HG02885 (cell line): ENCODE data around the gene GDF11.

Experiments
- ATAC-seq: cut with Tn5 transposase; IDR thresholded peaks from one replicate; pipeline ENCODE4 v1.9.1; 2021; ENCODE audit warnings: mild to moderate bottlenecking; ENCODE audit not compliant: unreplicated experiment, poor library complexity

Gene GDF11

GRCh38 chr12:55706568-55707218, 36.2 kb upstream of the GDF11 start:
- ATAC-seq = no peak

GRCh38 chr12:55707219-55707671, 35.7 kb upstream of the GDF11 start:
- ATAC-seq = no peak

GRCh38 chr12:55707841-55708694, 34.9 kb upstream of the GDF11 start, which contains the start of gene ITGA7:
Gene ITGA7 (minus strand): TSS chr12:55707904. CDS start chr12:55707682, 222 bp downstream.
- peak; percentile 76 for ATAC-seq

DNA sequence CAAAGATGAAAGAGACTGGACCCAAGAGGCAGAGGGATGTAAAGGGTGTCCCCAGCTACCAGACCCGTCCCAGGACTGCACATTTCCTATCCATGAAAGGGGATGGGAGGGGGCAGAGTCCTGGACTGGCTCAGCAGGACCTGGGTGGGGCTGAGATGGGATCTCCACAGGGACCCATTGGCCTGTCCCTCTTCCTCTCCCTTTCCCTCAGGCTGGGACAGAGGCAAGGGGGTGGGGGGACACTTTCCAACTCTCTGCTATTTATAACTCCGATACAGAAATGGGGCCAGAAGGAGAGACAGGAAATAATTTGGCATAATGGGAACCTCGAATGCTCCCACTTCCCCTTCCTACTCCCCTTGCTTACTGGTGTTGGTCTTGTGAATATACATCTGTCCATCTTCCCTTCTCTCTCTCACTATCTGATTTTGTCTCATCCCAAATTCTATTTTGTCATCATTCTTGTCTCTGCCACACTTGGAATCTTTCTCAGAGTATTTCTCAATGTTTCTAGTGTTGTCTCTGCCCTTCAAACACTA, 34.2 kb upstream of the GDF11 start:
- no peak for ATAC-seq

DNA sequence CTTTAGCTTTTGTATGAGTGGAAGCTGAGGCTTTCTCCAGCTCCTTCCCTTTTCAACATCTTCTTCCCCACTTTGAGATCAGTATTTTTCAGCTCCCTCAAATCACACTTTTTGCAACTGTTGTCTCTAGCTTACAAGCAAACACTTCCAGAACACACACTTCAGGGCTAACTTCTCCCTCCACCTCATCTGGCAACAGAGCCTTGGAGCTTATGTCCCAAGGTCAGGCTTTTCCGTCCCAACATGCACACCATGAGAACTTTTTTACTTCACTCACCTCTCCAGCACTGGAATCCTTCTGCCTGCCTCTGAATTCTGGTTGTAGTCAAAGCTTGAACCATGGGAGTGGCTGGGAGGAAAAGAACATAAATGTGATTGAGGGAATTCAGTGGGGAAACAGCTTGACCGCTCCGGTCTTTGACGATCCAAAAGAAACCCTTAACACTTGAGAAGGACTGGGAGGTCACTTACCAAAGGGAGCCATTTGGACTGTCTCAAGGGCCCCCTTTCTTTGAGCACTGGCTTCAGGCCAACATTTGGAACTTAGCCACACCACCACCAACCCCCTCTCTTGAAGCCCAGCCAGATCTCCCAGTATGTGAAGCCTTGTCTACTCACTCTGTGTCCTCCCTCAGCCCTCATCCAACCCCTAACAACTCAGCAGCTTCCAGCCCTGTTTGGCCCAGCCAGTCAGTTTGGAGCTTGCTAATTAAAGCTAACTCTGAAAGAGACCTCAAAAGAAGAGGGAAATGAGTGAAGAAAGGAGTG, 31.0 kb upstream of the GDF11 start:
- no peak for ATAC-seq

- no peak for ATAC-seq
Measured at GRCh38 chr12:55712700-55713415, 30.1 kb upstream of the GDF11 start.

GRCh38 chr12:55713721-55714120, 29.2 kb upstream of the GDF11 start:
- no peak for ATAC-seq

- ATAC-seq = no peak
Measured at GRCh38 chr12:55715169-55715764, 27.7 kb upstream of the GDF11 start.

DNA sequence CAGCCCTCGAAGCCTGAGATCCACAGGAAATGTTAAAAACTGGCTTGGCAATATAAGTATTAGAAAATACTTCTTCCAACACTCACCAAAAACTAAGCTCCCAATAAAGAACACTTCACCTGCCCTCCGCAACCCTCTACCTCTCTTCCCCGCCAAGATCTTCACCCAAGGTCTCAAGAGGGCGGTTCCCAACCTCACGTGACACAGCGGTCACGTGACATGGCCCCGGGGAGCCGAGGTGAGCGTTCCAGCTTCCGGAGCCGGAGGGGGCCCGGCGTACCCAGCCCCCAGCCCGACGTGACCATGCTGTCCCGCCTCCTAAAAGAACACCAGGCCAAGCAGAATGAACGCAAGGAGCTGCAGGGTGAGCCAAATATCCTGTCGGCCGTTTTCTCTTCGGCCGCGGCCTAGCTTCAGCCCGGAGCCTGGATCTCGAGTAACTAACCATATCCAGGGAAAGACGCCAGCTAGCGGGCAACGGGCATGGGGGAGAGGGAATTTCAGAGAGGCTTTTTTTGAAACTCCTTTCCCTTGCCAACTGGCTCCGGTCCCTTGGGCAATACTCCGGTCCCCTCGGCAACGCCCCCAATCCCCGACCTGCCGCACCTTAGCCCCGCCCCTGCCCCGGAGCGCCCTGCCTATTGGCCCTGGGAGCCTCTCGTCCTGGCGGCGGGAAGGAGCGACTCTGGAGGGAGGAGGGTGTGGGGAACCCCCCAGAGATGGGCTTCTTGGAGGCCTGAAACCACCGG, 26.9 kb upstream of the GDF11 start, which contains the start of gene BLOC1S1:
TSS of gene BLOC1S1 (plus strand) at position 214 of the 749 bp plus-strand sequence. CDS start at position 220, 6 bp downstream.
- peak; percentile 93 for ATAC-seq

GRCh38 chr12:55716582-55716957, 26.4 kb upstream of the GDF11 start:
- ATAC-seq = peak; percentile 31

- no peak for ATAC-seq
Measured at GRCh38 chr12:55717011-55718007, 25.6 kb upstream of the GDF11 start.

DNA sequence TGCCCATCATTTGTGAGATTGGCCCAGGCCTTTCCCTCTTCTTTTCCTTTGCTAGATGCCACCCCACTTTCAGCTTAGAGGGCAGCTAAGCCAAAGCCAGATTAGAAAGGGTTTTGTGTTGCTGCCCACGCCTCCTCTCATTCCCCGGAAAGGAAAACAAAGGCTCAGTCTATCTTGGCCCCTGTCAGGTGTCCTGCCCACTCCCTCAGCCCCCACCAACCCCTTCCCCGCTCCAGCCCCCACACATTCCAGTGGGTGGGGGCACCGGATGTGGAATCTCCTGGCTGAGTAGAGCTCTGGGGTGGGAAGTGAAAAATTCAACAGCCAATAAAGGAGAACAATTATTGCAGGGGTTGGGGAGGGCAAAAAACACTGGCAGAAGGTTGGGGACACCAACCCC, 24.9 kb upstream of the GDF11 start:
- ATAC-seq = no peak

- ATAC-seq = no peak
Measured at GRCh38 chr12:55718624-55719275, 24.2 kb upstream of the GDF11 start.

DNA sequence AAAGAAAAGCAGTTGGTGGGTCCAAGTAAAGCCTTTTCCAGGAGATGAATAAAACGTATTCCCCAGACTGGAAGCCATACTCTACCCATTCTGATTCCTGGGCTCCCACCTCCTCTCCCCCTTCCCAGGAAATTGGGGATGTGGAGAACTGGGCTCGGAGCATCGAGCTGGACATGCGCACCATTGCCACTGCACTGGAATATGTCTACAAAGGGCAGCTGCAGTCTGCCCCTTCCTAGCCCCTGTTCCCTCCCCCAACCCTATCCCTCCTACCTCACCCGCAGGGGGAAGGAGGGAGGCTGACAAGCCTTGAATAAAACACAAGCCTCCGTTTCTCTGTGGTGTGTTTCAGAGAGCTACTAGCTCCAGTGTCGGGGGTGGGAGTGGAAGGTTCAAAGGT, 23.6 kb upstream of the GDF11 start:
- no peak for ATAC-seq

DNA sequence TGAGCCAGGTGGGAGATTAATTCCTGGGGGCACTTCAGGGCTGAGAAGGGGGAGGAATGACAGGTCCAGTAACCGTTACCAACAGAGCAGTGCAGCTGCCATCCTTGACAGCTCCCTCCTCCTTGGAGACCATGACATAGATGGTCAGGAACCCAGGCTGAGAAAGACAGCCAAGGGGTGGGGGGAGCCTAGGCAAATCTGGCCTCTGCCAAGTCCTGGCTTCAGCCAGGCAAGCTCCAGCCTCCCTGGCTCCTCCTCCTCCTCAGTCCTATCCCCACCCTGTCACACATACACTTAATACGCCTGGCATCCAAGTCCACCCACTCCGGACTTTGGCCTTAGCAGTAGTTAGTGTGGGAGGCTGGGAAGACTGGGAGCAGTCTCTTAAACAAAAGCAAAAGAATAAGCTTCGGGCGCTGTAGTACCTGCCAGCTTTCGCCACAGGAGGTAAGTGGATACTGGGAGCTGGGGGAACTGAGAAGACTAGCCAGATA, 22.8 kb upstream of the GDF11 start, which contains the start of gene RDH5:
TSS of gene RDH5 (plus strand) at position 323 of the 494 bp plus-strand sequence. CDS start 792 bp downstream, outside the sequence.
- no peak for ATAC-seq

- ATAC-seq = no peak
Measured at GRCh38 chr12:55720894-55721444, 22.0 kb upstream of the GDF11 start.
